Uterus (tissue), 4 donors: ENCODE measurements around the gene IFT52. TPM values are rescaled to one million over a fixed set of nuclear protein-coding genes. Genes with fewer than 3 reads are reported as not detected.
A peak's percentile ranks its signal among the peaks of the same experiment; 100 is the strongest.
"Not testable (repeated sequence)": the region's sequence is repeated elsewhere in the genome, so short reads cannot be mapped to it uniquely, and the experiment has no call there.

Experiments
- DNase-seq, 2 donors: peaks; one replicate each; pipeline ENCODE4 v3.0.0-alpha.2; 2019 to 2020
- H3K27ac ChIP-seq, 2 donors: fragments of 200-600 bp; sonication (generic); 1 replicate in 1 of 2; 2 replicates in 1 of 2; pipeline ENCODE4 v1.5.1; 2016 to 2018
- H3K27me3 ChIP-seq, 2 donors: fragments of 200-600 bp; sonication (generic); one replicate each; pipeline ENCODE4 v1.5.1; 2018 to 2019; ENCODE audit warnings: control low read depth in 1 of 2
- H3K36me3 ChIP-seq, 2 donors: fragments of 200-600 bp; sonication (generic); one replicate each; pipeline ENCODE4 v1.5.1; 2019; ENCODE audit warnings: control low read depth in 1 of 2
- H3K4me1 ChIP-seq, 2 donors: fragments of 200-600 bp; sonication (generic); one replicate each; pipeline ENCODE4 v1.5.1; 2018 to 2019; ENCODE audit warnings: control low read depth in 1 of 2
- H3K4me3 ChIP-seq, 2 donors: fragments of 200-600 bp; sonication (generic); 1 replicate in 1 of 2; 2 replicates in 1 of 2; pipeline ENCODE4 v1.5.1; 2018 to 2019; ENCODE audit warnings: mild to moderate bottlenecking in 1 of 2
- H3K9me3 ChIP-seq, 2 donors: fragments of 200-600 bp; sonication (generic); one replicate each; pipeline ENCODE4 v1.5.1; 2019; ENCODE audit warnings: control low read depth in 1 of 2
- CTCF ChIP-seq, 4 experiments: fragments of 200-600 bp in 2 of 4; fragments of 450-650 bp in 2 of 4; sonication (generic) in 2 of 4; IDR thresholded peaks; one replicate each; pipeline ENCODE4 v1.5.1; 2016 to 2019; ENCODE audit warnings: antibody characterized with exemption in 4 of 4, mild to moderate bottlenecking in 2 of 4, moderate library complexity in 1 of 4
- POLR2A ChIP-seq, 2 donors: fragments of 450-650 bp; IDR thresholded peaks; one replicate each; pipeline ENCODE4 v1.6.1; 2016; ENCODE audit warnings: antibody characterized with exemption in 2 of 2, mild to moderate bottlenecking in 1 of 2, moderate library complexity in 1 of 2
- intact Hi-C: fragments of 100-400 bp; cut with DNase I; formaldehyde crosslinking; loops from one replicate; pipeline ENCODE4 v1.15.1; 2023; ENCODE audit warnings: low total_unique reads
- total RNA-seq, 4 donors: library from RNA; depleted of rRNA in 3 of 4; stranded (reverse); fragments of >200 nt in 3 of 4; gene quantifications; one replicate each; pipeline versions ENCODE4 v1.1.0 to v1.2.4, GENCODE V29; 2014 to 2023
- donor health status: DM: yes; HTN: yes; CAD: no.

The IFT52 gene
- total RNA-seq, 4 donors from 2014 or later = 39.1 to 64.0 (median 43.0) TPM

- intact Hi-C loops = no loop called here
- TF ChIP-seq POLR2A (IDR thresholded peaks at IDR 0.05) = no peak
- TF ChIP-seq CTCF (IDR thresholded peaks at IDR 0.05) = no peak
- DNase-seq = peak; percentile 22 to 33
Measured at GRCh38 chr20:43583982-43584432, 6.7 kb upstream of the IFT52 start.

GRCh38 chr20:43584448-43585136 is 6.1 kb upstream of the IFT52 start:
- DNase-seq = no peak
- H3K4me3 ChIP-seq = no peak overlapping the region
- H3K27me3 ChIP-seq = no peaks in the 10 kb centered on the region
- no peak overlapping the region for H3K27ac ChIP-seq
- intact Hi-C loops = no loop called here
- TF ChIP-seq CTCF (IDR thresholded peaks at IDR 0.05) (no peak), POLR2A (IDR thresholded peaks at IDR 0.05) (no peak)
- H3K36me3 ChIP-seq = no peaks in the 10 kb centered on the region
- no peaks in the 10 kb centered on the region for H3K9me3 ChIP-seq
- no peaks in the 10 kb centered on the region for H3K4me1 ChIP-seq

More at GRCh38 chr20:43583982-43584432, 6.7 kb upstream of the IFT52 start:
- Histone ChIP-seq H3K4me3 (no peak overlapping the region), H3K4me1 (no peaks in the 10 kb centered on the region), H3K36me3 (no peaks in the 10 kb centered on the region), H3K9me3 (no peaks in the 10 kb centered on the region), H3K27ac (no peak overlapping the region), H3K27me3 (no peaks in the 10 kb centered on the region)

DNA sequence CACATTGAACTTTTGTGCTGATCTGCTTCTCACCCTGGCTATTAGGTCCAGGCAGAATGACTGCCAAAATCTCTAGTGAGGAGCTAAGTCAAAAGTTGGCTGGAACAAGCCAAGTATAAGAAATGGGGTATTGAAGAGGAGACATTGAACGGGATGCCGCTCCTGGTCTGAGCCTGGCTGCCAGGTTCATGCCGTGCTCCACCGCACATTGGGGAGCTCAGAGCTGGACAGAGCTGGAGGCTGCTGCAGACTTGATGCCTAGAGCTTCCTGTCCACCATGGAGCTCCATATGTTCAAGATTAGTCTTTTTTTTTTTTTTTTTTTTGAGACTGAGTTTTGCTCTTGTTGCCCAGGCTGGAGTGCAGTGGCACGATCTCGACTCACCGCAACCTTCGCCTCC is 4.1 kb upstream of the IFT52 start:
- intact Hi-C loops = no loop called here
- TF ChIP-seq POLR2A (IDR thresholded peaks at IDR 0.05) = no peak
- no peak for TF ChIP-seq CTCF (IDR thresholded peaks at IDR 0.05)
- no peak overlapping the region for H3K4me3 ChIP-seq
- peaks cover 0 to 4% of the 10 kb centered on the region in 2 donors for H3K4me1 ChIP-seq
- no peak for DNase-seq
- H3K9me3 ChIP-seq = no peaks in the 10 kb centered on the region
- no peaks in the 10 kb centered on the region for H3K27me3 ChIP-seq
- H3K27ac ChIP-seq = no peak overlapping the region
- H3K36me3 ChIP-seq = no peaks in the 10 kb centered on the region

DNA sequence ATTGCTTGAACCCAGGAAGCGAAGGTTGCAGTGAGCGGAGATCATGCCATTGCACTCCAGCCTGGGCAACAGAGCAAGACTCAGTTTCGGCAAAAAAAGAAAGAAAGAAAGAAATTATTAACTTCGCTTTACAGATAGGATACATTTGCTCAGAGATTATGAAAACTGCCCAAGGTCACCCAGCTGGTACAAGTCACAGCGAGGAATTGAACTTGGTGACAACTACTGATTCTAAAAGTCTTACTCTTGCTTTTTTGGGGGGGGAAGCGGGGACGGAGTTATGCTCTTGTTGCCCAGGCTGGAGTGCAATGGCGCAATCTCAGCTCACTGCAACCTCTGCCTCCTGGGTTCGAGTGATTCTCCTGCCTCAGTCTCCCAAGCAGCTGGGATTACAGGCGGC is 2.2 kb upstream of the IFT52 start:
- intact Hi-C loops, DNase-seq, H3K4me3 ChIP-seq, H3K27ac ChIP-seq, H3K9me3 ChIP-seq, H3K36me3 ChIP-seq, H3K27me3 ChIP-seq, H3K4me1 ChIP-seq: not testable (repeated sequence)

DNA sequence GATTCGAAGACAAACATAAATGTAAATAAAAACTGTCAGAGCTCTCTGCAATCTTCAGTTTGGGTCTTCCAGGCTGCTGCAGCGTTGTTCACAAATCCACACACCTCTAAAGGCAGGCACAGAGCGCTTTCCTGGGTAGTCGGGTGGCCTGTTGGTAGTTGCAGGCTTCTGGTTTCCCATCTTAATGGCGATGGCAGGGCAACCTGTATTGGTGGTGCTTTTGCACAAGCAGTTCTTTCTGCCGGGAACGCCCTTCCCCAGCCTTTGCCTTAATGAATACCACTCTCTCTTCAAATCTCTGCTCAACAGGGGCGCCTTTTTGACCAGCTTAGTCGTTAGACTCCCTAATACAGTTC is 723 bp upstream of the IFT52 start:
- intact Hi-C loops = no loop called here
- TF ChIP-seq POLR2A (IDR thresholded peaks at IDR 0.05) = no peak
- TF ChIP-seq CTCF (IDR thresholded peaks at IDR 0.05) = no peak
- peak overlapping the region; percentile 78 to 88 for H3K27ac ChIP-seq
- H3K9me3 ChIP-seq = no peaks in the 10 kb centered on the region
- no peaks in the 10 kb centered on the region for H3K36me3 ChIP-seq
- peak; percentile 16 to 22 for DNase-seq
- H3K4me3 ChIP-seq = peak overlapping the region; percentile 76 to 98
- H3K27me3 ChIP-seq = no peaks in the 10 kb centered on the region
- H3K4me1 ChIP-seq = peaks cover 0 to 4% of the 10 kb centered on the region in 2 donors

DNA sequence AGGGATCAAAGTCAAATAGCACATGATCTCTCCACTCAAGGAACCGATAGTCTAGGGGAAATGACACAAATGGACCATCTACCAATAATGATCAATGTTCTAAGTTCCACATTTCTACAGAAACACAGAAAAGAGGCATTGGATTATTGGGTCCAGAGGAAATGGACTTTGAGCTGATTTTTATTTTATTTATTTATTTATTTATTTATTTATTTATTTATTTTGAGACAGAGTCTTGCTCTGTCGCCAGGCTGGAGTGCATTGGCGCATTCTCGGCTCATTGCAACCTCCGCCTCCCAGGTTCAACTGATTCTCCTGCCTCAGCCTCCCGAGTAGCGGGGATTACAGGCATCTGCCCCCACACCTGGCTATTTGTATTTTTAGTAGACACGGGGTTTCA is 11.2 kb downstream of the IFT52 start:
- H3K4me1 ChIP-seq, H3K9me3 ChIP-seq, H3K27me3 ChIP-seq, H3K27ac ChIP-seq, DNase-seq, H3K4me3 ChIP-seq, intact Hi-C loops, H3K36me3 ChIP-seq: not testable (repeated sequence)
